ENCODE results near the gene MESD.

The MESD gene

DNA sequence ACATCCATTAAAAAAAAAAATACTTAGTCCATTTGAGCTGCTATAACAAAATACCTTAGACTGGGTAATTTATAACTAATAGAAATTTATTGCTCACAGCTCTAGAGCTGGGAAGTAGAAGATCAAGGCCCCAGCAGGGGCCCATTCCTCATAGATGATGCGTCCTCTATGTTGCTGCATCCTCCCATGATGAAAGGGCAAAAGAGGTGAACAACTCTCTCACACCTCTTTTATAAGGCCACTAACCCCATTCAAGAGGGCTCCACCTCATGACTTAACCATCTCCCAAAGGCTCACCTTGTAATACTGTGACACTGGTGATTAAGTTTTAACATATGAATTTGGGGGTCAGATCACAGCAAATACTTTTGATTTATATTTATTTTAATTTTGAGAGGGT, 8.1 kb upstream of the MESD start:
- no peak overlapping the region for H3K4me3 ChIP-seq (ENCODE audit: low read depth, low read length)
- no peak for DNase-seq (ENCODE audit: low read depth)

DNA sequence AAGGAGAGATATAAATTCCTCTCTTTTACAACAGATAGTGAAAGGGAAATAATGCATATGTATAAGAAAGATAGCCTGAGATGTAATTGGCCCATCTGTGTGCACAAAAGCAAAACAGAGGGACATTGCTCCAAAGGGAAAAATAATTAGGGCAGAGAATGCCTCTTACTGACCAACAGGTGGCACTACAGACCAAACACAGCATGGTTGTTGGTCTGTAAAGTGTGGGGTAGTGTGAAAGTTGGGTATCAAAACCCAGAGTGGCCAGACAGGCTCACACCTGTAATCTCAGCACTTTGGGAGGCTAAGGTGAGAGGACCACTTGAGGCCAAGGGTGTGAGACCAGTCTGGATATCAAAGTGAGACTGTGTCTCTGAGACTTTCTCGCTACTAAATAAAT, 6.6 kb upstream of the MESD start:
- H3K4me3 ChIP-seq (ENCODE audit: low read depth, low read length), result no peak overlapping the region
- no peak for DNase-seq (ENCODE audit: low read depth)

DNA sequence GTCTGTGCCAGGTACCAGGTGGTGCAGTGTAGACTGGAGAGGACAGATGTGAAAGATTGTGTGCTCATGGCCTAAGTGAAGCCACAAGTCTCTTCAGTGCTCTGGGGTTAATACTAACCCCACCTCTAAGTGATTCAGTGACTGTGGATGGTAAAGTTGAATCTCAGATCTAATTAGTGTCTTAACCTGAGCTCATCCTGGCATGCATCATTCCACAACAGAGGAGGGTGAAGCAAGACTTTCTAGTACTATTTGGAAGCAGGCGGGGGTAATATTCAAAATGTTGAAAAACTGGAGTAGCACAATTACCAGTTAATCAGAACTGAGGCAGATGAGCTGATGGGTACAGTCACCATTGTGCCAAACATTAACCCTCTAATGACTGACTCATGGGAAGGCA, 2.8 kb upstream of the MESD start:
- no peak overlapping the region for H3K4me3 ChIP-seq (ENCODE audit: low read depth, low read length)
- no peak for DNase-seq (ENCODE audit: low read depth)

DNA sequence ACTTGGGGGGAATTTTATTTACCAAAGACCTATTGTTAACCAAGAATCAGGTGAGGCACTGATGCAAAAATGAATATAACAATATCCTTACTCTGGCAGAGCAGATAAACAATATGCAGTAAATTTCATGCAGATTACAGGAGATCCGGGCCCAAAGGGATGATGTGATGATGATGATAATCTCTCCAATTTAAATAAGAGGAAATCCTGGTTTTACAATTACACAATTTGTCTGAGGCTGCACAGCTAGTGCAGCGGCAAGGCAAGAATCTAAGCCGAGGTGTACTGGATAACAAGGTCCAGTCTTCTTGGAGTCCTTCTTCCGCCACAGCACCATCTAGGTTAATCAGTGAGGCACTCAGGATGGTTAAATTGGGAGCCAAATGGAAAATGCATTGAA, 2.4 kb upstream of the MESD start:
- no peak for DNase-seq (ENCODE audit: low read depth)
- H3K4me3 ChIP-seq (ENCODE audit: low read depth, low read length), result no peak overlapping the region

DNA sequence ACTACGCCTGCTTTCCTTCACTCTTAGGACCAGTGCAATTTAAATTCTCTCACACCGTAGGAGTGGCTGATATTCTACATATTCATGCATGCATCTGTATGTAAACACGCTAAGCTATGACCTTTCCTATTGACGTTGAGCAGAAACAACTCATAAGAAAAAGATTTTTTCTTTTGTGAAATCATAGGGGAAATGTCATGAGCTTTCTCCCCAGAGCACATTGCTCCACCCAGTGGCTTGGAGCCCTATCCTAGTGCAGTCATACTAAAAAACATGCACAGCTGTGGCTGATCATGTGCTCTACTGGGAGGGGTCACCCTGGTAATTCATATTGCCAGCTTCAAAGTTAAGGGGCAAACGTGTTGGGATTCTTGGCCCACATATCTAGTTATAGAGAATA, 1.8 kb upstream of the MESD start:
- H3K4me3 ChIP-seq (ENCODE audit: low read depth, low read length), result no peak overlapping the region
- DNase-seq (ENCODE audit: low read depth), result no peak

DNA sequence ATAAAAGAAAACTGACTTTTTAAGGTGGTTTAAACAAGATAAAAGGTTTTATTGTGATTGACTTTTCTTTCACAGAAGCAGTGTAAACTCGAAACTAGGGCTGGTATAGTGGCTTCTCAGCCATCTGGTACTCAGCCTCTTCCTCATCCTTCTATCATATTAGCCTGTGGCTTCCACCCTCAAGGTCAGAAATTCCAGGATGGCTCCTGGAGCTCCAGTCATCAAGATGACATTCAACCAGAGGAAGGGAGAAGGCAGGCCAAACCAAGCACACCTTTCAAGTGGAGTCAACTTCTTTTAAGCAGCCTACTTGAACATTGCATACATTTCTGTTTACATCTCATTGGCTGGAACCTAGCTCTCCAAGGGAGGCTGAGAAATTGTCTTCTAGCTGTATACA, 1.3 kb upstream of the MESD start:
- DNase-seq (ENCODE audit: low read depth), result no peak
- no peak overlapping the region for H3K4me3 ChIP-seq (ENCODE audit: low read depth, low read length)

DNA sequence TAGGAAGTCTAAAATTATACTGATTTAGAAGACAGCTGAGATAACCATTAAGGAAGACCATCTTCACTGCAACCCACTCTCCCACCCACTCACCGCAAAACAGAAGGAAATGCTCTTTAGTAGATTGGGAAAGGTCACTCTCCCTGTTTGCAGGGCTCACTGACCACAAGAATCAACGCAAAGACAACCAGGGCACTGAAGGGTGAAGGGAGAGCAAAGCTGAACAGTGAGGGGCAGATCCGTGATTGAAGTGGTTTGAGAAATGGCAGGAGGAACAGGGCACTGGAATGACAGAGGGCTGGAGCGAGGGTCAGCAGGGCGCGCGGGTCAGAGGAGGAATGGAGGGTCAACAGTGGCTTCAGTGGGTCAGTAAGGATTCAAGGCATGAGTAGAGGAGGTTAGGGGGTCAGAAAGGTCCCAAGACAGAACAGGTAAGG, 520 bp downstream of the MESD start:
- no peak for DNase-seq (ENCODE audit: low read depth)
- peak overlapping the region; percentile 67 for H3K4me3 ChIP-seq (ENCODE audit: low read depth, low read length)

DNA sequence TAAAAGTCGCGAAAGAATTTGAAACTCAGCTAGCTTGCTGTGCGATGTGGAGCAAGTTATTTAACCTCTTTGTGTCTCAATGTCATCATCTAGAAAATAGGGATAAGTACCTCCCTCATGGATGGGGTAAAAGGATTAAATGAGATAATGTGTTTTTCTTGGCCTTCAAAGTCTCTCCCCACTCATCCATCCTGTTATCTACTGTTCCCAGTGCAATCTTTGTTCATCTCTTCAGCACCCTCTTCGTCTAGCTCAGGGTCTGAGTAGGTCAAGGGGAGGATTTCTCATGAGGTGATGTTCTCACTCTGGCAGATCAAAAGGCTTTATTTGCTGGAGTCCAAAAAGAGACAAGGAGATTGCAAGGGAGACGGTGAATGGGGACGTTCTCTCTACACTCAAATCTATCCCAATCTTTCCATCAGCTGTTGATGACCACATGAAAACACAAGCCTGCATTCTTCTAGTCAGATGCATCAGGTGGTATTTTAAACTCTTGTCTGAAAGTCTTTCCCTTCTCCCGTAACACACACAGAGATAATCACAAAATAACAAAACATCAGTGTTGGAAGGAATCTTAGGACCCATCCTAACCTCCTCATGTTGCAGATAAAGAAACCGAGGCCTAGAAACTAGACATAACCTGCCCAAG, 1.3 kb downstream of the MESD start:
- DNase-seq (ENCODE audit: low read depth), result no peak
- peak overlapping the region; percentile 67 for H3K4me3 ChIP-seq (ENCODE audit: low read depth, low read length)

DNA sequence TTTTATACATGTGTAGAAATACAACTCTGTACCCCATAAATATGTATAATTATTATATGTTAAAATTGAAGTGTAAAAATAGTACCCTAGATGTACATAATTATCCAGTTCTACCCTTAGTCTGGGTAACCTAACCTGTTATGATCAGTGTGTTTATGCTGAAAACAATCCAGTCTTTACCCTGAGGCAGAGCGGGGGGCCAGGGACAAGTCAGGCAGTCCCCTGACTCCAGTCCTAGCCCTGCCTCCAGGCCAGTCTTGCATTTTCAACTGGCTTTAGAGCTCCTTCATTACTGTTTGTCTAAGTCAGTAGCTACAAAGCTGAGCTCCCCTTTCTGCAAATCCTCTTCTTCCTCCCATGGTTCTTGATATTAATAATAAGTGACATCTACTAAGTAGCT, 3.1 kb downstream of the MESD start:
- no peak overlapping the region for H3K4me3 ChIP-seq (ENCODE audit: low read depth, low read length)
- DNase-seq (ENCODE audit: low read depth), result no peak

DNA sequence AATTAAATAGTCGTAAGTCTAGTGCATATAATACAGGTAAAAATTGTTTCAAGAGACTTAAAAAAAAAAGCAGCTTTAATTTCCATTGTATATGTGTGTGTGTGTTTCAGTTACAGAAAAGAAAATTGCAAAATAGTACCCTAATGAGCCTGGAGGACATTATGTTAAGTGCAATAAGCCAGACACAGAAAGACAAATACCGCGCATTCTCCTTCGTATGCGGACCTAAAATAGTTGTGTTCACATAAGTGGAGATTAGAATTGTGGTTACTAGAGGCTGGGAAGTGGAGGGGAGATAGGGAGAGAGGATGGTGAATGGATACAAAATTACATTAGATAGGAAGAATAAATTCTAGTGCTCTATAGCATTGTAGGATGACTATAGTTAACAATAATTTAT, 3.6 kb downstream of the MESD start:
- no peak for DNase-seq (ENCODE audit: low read depth)
- no peak overlapping the region for H3K4me3 ChIP-seq (ENCODE audit: low read depth, low read length)

DNA sequence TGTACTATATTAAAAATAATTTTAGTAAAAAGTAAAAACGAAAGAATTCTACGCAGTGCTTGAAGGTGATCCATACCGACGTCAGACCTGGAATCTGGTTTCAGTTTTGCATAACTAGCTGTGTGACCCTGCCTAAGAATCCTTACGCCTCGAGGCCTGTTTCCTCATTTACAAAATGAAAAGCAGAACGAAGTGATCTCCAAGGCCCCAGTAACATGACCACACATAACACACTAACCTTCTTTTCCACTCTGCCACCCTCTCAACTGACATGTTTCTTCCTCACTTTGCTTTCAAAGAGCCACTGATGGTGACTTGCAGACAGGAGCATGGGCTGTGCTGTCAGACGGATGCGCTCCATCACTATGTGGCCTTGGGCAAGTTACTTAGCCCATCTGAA, 4.8 kb downstream of the MESD start:
- no peak for DNase-seq (ENCODE audit: low read depth)
- H3K4me3 ChIP-seq (ENCODE audit: low read depth, low read length), result no peak overlapping the region

DNA sequence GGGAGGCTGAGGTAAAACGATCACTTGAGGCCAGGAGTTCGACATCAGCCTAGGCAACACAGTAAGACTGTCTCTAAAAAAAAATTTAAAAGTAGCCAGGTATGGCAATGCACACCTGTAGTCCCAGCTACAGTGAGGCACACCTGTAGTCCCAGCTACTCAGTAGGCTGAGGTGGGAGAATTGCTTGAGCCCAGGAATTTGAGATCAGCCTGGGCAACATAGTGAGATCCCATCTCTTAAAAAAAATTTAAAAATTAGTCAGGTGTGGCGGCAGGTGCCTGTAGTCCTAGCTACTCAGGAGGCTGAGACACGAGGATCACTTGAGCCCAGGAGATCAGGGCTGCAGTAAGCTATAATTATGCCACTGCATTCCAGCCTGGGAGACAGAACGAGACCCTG, 6.8 kb downstream of the MESD start:
- DNase-seq (ENCODE audit: low read depth), result no peak

DNA sequence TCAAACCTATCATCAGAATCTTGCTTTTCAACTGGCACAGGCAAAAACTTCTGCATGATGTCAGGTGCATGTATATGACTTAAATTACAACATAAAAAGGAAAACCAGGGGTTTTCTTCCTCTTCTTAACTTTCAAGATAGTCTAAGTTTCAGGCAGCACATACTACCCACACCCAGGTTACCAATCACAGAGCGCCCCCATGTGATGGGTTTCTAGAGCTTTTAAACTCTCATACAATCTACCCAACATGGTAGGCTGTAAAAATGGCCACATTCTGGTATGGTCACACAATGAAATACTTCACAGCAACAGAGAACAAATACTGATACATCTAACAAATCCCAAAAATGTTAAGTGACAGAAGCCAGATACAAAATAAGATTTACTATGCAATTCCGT, 7.4 kb downstream of the MESD start:
- DNase-seq (ENCODE audit: low read depth), result no peak
- no peak overlapping the region for H3K4me3 ChIP-seq (ENCODE audit: low read depth, low read length)

More for the DNA sequence above, 6.8 kb downstream of the MESD start:
- H3K4me3 ChIP-seq (ENCODE audit: low read depth, low read length), result no peak overlapping the region

DNA sequence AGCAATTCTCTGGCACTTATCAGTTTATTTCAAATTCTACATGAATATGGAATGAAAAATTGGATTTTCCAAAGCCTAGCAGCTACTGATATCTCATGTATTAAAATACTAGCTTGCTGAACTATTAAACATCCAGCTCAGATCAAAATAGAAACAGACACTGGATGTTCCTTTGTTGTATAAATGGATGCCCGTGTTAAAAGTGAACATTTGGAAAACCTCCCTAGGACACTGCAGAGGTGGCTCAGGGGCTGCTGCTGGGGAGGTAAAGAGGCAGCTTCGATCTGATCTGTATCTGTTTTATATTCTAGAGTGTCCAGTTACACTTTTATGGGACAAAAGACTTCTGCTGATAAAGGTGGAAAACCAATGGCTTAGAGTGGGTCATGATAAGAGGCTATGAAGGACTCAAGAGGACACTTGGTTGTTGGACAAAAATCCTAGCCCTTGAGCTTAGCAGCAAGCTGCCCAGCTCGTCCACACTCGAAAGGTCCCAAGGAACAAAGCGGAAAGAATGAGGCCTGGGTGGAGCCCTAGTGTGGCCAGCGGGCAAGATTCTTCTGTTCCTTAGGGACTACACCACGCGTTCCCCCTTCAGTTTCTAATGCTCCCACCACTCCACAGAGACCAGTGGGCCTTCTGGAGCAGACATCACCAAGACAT, 9.9 kb downstream of the MESD start:
- H3K4me3 ChIP-seq (ENCODE audit: low read depth, low read length), result no peak overlapping the region
- no peak for DNase-seq (ENCODE audit: low read depth)

DNA sequence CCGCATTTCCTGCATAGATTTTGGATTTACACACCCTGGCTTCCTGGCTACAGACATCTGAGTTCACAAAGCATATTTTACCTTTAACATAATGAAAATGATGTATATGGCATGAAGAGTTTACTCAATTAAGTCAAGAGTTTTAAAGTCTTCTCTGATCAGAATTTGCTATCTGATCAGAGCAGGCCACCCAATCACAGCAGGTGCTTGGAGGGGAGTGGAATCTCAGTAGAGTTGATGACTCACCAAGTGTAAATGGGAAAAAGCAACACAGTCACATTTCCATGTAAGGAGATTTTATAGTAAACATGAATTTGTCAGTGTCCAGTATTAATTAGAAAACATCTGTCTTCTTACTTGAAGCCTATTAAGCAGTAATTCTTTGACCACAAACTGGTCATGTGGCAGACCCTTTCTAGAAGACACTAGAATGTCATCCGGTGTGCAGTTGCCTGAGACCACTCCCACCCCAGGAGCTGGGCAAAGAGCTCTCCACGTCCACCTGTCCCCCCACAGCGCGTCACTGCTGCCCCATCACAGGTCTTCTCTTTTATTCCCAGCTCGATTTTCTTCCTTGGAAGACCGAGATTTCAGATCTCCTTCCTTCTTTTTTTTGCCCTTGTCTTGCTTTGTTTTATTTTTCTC, 10.8 kb downstream of the MESD start:
- no peak for DNase-seq (ENCODE audit: low read depth)
- H3K4me3 ChIP-seq (ENCODE audit: low read depth, low read length), result no peak overlapping the region

DNA sequence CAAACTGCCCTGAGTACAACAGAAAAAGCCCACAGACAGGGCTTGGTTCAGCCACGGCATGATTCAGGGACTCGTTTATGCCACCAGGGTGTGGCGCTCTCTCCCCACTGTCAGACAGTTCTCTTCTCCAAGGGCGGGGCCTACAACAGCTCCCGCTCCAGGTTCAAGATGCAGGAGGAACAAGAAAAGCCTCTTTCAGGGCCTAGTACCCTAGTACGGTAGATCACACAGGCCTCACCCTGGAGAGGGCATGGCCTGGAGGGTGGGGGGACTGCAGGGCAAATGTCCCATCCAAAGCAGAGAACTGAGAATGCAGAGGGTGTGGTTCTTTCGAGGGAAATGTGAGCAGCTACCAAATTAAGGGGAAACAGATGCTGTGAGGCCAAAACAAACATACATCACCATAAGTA, 12.0 kb downstream of the MESD start:
- no peak overlapping the region for H3K4me3 ChIP-seq (ENCODE audit: low read depth, low read length)
- no peak for DNase-seq (ENCODE audit: low read depth)

DNA sequence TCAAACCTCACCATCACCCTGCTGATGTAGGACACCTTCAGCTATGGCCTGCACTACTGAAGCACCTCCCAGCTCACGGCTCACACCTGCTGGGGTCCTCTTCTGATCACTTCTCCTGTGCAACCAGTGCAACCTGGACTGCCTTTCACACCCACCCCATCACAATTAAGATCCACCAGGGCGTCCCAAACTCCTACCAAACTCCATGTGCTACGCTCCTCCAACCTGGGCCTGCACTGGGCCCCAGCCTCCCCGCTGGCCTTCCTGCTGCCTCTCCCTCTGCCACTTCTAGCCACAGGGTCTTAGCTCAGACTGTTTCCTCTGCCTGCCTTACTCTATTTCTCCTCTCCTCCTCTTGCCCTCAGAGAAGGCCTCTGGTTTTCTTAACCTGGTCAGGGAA, 12.8 kb downstream of the MESD start:
- DNase-seq (ENCODE audit: low read depth), result no peak

DNA sequence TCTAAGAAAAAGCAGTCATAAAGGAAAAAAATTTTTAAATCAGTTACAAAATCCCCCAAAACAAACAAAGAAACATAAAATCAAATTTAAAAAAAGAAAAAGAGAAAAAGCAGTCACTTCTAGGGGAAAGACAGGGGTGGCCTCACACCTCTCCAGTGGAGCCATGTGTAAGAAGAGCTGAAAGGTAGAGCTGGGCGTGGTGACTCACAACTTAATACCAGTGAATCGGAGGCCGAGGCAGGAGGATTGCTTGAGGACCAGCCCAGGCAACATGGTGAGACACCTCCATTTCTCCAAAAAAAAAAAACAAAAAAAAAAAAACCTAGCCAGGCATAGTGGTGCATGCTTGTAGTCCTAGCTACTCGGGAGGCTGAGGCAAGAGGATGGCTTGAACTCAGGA, 14.7 kb downstream of the MESD start:
- H3K4me3 ChIP-seq (ENCODE audit: low read depth, low read length), result no peak overlapping the region
- DNase-seq (ENCODE audit: low read depth), result no peak

More for the DNA sequence above, 12.8 kb downstream of the MESD start:
- H3K4me3 ChIP-seq (ENCODE audit: low read depth, low read length), result no peak overlapping the region

DNA sequence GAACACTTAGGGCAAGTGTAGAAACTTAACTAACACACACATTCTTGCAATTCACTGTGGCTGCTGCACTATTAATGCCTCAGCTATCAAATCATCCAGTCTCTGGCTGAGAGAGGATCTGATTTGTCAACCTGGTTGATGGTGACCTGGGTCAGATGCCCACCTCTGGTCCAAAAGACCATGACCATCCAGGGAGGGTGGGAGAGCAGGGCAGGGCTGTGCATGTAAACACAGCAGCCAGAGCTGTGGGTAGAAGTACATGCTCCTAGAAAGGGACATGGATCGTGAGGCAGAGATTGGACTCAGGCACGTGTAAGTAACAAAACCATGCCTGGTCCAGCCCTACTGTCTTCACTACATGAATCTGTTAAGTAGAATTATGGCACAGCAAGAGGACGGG, 17.3 kb downstream of the MESD start:
- H3K4me3 ChIP-seq (ENCODE audit: low read depth, low read length), result no peak overlapping the region
- DNase-seq (ENCODE audit: low read depth), result no peak

DNA sequence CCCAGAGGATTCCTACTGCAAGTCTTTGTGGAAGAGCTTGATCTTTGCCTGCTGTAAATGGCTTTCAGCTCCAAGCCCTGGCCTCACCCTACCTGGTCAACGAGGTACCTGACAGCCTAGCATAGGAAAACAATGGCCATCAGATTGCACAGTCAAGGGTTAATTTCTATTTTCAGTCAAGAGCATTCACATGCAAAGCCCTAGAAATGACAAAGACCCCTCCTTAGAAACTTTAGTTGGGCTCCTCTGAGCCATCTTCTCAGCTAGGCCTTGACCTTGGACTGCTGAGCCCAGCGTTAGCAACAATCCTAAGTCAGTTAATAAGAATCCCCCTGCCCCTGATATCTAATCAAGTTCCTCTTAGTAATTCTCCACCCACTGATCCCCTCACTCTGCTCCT, 18.5 kb downstream of the MESD start:
- no peak for DNase-seq (ENCODE audit: low read depth)
- H3K4me3 ChIP-seq (ENCODE audit: low read depth, low read length), result no peak overlapping the region

DNA sequence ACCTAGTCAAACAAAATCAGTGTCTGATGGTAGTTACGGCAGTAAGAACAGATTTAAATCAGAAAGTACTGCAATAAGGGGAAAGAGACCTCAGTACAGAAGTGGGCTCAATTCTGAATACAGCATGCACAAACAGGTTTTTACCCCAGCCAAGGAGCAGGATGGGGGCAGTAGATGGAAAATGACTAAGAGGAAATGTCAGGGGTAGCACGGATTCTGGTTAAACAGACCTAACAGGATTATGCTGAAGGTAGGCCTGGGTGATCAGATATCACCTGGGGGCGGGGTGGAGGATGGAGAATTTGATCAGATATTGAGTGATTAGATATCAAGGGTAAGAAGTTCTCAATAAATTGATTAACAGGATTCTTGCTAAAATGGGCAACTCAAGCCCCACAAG, 19.0 kb downstream of the MESD start:
- H3K4me3 ChIP-seq (ENCODE audit: low read depth, low read length), result no peak overlapping the region
- no peak for DNase-seq (ENCODE audit: low read depth)

All from skeletal muscle cell (primary cell).